Retinal pigment epithelial cell (primary cell): ENCODE results near the gene IGDCC3.

ENCODE experiments used
- DNase-seq: peaks from one replicate; pipeline ENCODE4 v3.0.0-alpha.2; 2010; ENCODE audit warnings: low read depth
- H3K4me3 ChIP-seq: 2 replicates; pipeline ENCODE4 v1.5.1; 2011; ENCODE audit warnings: mild to moderate bottlenecking, low read length, control low read depth, moderate library complexity
- CTCF ChIP-seq: conservative IDR thresholded peaks from 2 replicates; pipeline ENCODE4 v1.5.1; 2011; ENCODE audit warnings: low read depth, low read length, control low read depth, inconsistent platforms

Gene IGDCC3

GRCh38 chr15:65335278-65336055 lies 42.3 kb downstream of the IGDCC3 start:
- no peak for DNase-seq
- no peak for TF ChIP-seq CTCF
- no peak overlapping the region for H3K4me3 ChIP-seq

DNA sequence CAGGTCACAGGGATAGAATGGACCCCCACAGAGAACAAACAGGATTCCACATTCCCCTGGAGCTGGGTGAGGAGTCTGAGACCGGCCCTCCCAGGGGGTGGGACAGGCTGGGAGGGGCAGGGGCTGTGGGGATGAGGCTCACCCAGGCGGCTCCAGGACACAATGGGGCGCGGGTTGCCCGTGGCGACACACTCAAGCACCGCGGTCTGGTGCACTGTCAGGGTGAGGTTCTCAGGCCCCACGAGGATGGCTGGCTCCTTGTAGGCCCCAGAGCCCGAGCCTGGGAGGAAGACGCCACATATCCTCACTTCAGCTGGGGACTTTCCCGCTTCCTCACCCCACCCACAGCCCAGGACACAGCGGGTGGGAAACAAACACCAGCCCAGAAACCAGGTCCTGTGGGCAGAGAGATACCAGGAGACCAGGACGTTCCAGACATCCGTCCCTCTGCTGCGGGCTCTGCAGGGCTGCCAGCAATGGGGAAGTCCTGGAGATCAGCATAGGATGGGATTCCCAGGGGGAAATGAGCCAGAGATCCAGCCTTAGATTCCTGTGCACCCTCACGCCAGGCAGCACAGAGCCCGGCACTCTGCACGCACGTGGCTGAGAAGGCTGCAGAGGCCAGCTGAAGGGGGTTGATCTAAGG lies 43.1 kb downstream of the IGDCC3 start:
- no peak overlapping the region for H3K4me3 ChIP-seq
- DNase-seq, result no peak
- TF ChIP-seq CTCF, result no peak

GRCh38 chr15:65333856-65334255 lies 43.9 kb downstream of the IGDCC3 start:
- no peak for TF ChIP-seq CTCF
- DNase-seq, result no peak
- no peak overlapping the region for H3K4me3 ChIP-seq

GRCh38 chr15:65333148-65333820 lies 44.5 kb downstream of the IGDCC3 start:
- TF ChIP-seq CTCF, result no peak
- DNase-seq, result no peak
- H3K4me3 ChIP-seq, result no peak overlapping the region

- no peak for TF ChIP-seq CTCF
- DNase-seq, result no peak
- H3K4me3 ChIP-seq, result no peak overlapping the region
Observed at GRCh38 chr15:65332391-65333147, 45.2 kb downstream of the IGDCC3 start.

- DNase-seq, result no peak
- no peak for TF ChIP-seq CTCF
- H3K4me3 ChIP-seq, result no peak overlapping the region
Observed at GRCh38 chr15:65331811-65332210, 46.0 kb downstream of the IGDCC3 start.
